ENCODE data around the gene ZEB2. TPM values are rescaled to one million over a fixed set of nuclear protein-coding genes. Genes with fewer than 3 reads are reported as not detected.

ZEB2 gene
- total and polyA plus RNA-seq, 2 of the 8 experiments (the other 6 are each of a cell fraction or from before 2014, with no cell fraction given), result 0.38 TPM; not detected in 1

GRCh38 chr2:144452989-144453336 lies 67.0 kb downstream of the ZEB2 start (continued):
- TF ChIP-seq KDM5A (IDR thresholded peaks at IDR 0.05; ENCODE audit: low read length) (no peak), RFX5 (IDR thresholded peaks at IDR 0.05; ENCODE audit: borderline replicate concordance, low read depth, low read length) (no peak)
